ENCODE results near the gene EGR2.

DNA sequence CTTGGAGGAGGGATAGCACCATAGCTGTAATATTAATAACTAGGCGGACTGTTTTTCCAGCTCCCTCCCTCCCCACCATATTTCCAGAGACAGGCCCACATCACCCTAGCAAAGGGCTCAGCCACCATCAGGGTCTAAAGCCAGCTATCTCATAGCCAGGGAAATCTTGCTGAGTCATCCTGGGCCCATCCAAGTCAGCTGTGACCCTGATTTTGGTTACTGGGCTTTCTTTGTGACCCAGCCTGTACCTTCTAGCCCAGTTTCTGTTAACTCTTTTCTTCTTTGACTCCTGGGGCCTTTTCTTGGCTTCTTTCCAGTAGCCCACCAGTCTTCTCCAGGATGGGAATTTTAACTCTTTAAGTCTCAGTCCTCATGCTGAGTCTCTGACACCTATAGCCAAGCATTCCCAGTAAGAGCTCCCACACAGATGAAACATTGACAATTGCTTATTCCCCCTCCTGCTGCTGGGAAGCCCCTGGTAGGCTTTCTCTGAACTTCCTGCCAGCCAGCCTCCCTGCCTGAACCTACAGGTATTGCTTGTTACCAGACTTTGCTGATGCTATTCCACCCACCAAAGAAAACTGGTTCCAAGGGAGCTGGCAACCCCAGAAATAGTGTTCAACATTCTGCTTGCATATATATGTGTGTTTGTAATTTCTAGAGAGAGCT lies 46.5 kb downstream of the EGR2 start:
- TF ChIP-seq, protein P1, sequence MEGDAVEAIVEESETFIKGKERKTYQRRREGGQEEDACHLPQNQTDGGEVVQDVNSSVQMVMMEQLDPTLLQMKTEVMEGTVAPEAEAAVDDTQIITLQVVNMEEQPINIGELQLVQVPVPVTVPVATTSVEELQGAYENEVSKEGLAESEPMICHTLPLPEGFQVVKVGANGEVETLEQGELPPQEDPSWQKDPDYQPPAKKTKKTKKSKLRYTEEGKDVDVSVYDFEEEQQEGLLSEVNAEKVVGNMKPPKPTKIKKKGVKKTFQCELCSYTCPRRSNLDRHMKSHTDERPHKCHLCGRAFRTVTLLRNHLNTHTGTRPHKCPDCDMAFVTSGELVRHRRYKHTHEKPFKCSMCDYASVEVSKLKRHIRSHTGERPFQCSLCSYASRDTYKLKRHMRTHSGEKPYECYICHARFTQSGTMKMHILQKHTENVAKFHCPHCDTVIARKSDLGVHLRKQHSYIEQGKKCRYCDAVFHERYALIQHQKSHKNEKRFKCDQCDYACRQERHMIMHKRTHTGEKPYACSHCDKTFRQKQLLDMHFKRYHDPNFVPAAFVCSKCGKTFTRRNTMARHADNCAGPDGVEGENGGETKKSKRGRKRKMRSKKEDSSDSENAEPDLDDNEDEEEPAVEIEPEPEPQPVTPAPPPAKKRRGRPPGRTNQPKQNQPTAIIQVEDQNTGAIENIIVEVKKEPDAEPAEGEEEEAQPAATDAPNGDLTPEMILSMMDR (IDR thresholded peaks at IDR 0.05): no peak
- TF ChIP-seq POLR2A (IDR thresholded peaks at IDR 0.05): no peak

Measured in testis (tissue), 2 donors.